Measurements from ENCODE around the gene MGMT.

- TF ChIP-seq CTCF (IDR thresholded peaks at IDR 0.05; ENCODE audit: poor library complexity, severe bottlenecking) (no peak), SMC3 (conservative IDR thresholded peaks at IDR 0.05; ENCODE audit: poor library complexity) (no peak), EZH2 (IDR thresholded peaks at IDR 0.05; ENCODE audit: borderline replicate concordance, insufficient read depth, low read length, poor library complexity, severe bottlenecking) (no peak), EP300 (conservative IDR thresholded peaks at IDR 0.05; ENCODE audit: poor library complexity, severe bottlenecking) (no peak), TAF1 (IDR thresholded peaks at IDR 0.05; ENCODE audit: low read depth) (no peak), RAD21 (conservative IDR thresholded peaks at IDR 0.05) (no peak), POLR2AphosphoS5 (IDR thresholded peaks at IDR 0.05) (no peak), MXI1 (conservative IDR thresholded peaks at IDR 0.05; ENCODE audit: poor library complexity, severe bottlenecking) (no peak)
- TF ChIP-seq, protein P1, sequence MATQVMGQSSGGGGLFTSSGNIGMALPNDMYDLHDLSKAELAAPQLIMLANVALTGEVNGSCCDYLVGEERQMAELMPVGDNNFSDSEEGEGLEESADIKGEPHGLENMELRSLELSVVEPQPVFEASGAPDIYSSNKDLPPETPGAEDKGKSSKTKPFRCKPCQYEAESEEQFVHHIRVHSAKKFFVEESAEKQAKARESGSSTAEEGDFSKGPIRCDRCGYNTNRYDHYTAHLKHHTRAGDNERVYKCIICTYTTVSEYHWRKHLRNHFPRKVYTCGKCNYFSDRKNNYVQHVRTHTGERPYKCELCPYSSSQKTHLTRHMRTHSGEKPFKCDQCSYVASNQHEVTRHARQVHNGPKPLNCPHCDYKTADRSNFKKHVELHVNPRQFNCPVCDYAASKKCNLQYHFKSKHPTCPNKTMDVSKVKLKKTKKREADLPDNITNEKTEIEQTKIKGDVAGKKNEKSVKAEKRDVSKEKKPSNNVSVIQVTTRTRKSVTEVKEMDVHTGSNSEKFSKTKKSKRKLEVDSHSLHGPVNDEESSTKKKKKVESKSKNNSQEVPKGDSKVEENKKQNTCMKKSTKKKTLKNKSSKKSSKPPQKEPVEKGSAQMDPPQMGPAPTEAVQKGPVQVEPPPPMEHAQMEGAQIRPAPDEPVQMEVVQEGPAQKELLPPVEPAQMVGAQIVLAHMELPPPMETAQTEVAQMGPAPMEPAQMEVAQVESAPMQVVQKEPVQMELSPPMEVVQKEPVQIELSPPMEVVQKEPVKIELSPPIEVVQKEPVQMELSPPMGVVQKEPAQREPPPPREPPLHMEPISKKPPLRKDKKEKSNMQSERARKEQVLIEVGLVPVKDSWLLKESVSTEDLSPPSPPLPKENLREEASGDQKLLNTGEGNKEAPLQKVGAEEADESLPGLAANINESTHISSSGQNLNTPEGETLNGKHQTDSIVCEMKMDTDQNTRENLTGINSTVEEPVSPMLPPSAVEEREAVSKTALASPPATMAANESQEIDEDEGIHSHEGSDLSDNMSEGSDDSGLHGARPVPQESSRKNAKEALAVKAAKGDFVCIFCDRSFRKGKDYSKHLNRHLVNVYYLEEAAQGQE (IDR thresholded peaks at IDR 0.05; ENCODE audit: borderline replicate concordance): no peak
These were observed 236.5 kb downstream of the MGMT start for GRCh38 chr10:129703287-129704137.

All from neural cell (in vitro differentiated cells).